IMR-90 (cell line): ENCODE measurements around the gene PARD3. TPM values are rescaled to one million over a fixed set of nuclear protein-coding genes. Genes with fewer than 3 reads are reported as not detected.

Experiments
- ATAC-seq: fragments of 200-7000 bp; cut with Tn5 transposase; 2 replicates; pipeline ENCODE4 v1.9.1; 2020; ENCODE audit warnings: low read depth, mild to moderate bottlenecking, moderate library complexity
- BruUV-seq: library from RNA; stranded (reverse); fragments of 400-500 nt; replicated peaks from 2 replicates; lab custom pipeline; 2021; lab: Mats Ljungman, UMichigan
- CTCF ChIA-PET: fragments of 300-600 bp; formaldehyde crosslinking; extraction: SDS; loops from one replicate; lab custom pipeline; 2021; ENCODE audit warnings: antibody characterized with exemption; lab: Yijun Ruan, JAX
- POLR2A ChIA-PET: fragments of 300-600 bp; sonication (Branson Sonifier 250); formaldehyde crosslinking; loops from one replicate; lab custom pipeline; 2022; ENCODE audit warnings: antibody characterized with exemption; ENCODE audit not compliant: unreplicated experiment; lab: Charles Lee
- DNase-seq: peaks from one replicate; pipeline ENCODE4 v3.0.0; 2013
- H2AFZ ChIP-seq: replicated peaks from 2 replicates; pipeline ENCODE3; 2013; ENCODE audit warnings: low read length, mild to moderate bottlenecking; ENCODE audit not compliant: poor library complexity
- H2AK5ac ChIP-seq: 2 replicates; pipeline ENCODE4 v1.6.1; 2013; ENCODE audit warnings: low read depth, low read length, inconsistent platforms
- H2AK9ac ChIP-seq: replicated peaks from 2 replicates; pipeline ENCODE3; 2013; ENCODE audit warnings: mild to moderate bottlenecking, low read depth, low read length, moderate library complexity; ENCODE audit not compliant: poor library complexity
- H2BK120ac ChIP-seq: 2 replicates; pipeline ENCODE4 v1.6.1; 2013; ENCODE audit warnings: low read depth, low read length, inconsistent platforms
- H2BK15ac ChIP-seq: 3 replicates; pipeline ENCODE4 v1.6.1; 2013; ENCODE audit warnings: low read depth, low read length, inconsistent platforms
- H2BK20ac ChIP-seq: 2 replicates; pipeline ENCODE4 v1.6.1; 2013; ENCODE audit warnings: low read depth, mild to moderate bottlenecking, inconsistent platforms, low read length, moderate library complexity
- H2BK5ac ChIP-seq: 2 replicates; pipeline ENCODE4 v1.6.1; 2013; ENCODE audit warnings: mild to moderate bottlenecking, low read depth, low read length, inconsistent platforms; ENCODE audit not compliant: poor library complexity, severe bottlenecking
- H3K14ac ChIP-seq: replicated peaks from 2 replicates; pipeline ENCODE4 v1.6.1; 2013; ENCODE audit warnings: low read depth, low read length, inconsistent platforms
- H3K18ac ChIP-seq: 2 replicates; pipeline ENCODE4 v1.6.1; 2013; ENCODE audit warnings: low read depth, low read length, control low read depth
- H3K23ac ChIP-seq: 2 replicates; pipeline ENCODE4 v1.6.1; 2013; ENCODE audit warnings: low read depth, low read length, inconsistent platforms
- H3K27ac ChIP-seq: 2 replicates; pipeline ENCODE4 v1.5.1; 2013; ENCODE audit warnings: mild to moderate bottlenecking, control low read depth, low read length; ENCODE audit not compliant: insufficient read depth
- H3K27me3 ChIP-seq: 2 replicates; pipeline ENCODE4 v1.6.1; 2013; ENCODE audit warnings: low read length; ENCODE audit not compliant: control insufficient read depth, insufficient read depth
- H3K36me3 ChIP-seq: 2 replicates; pipeline ENCODE4 v1.6.1; 2013; ENCODE audit warnings: low read length, mixed read lengths; ENCODE audit not compliant: control insufficient read depth, insufficient read depth
- H3K4ac ChIP-seq: 2 replicates; pipeline ENCODE4 v1.6.1; 2013; ENCODE audit warnings: low read depth, low read length, inconsistent platforms
- H3K4me1 ChIP-seq: 2 replicates; pipeline ENCODE4 v1.6.1; 2013; ENCODE audit warnings: low read length, mixed read lengths; ENCODE audit not compliant: control insufficient read depth, insufficient read depth
- H3K4me2 ChIP-seq: 2 replicates; pipeline ENCODE4 v1.6.1; 2013; ENCODE audit warnings: low read depth, mild to moderate bottlenecking, control low read depth, low read length, moderate library complexity
- H3K4me3 ChIP-seq: 2 replicates; pipeline ENCODE4 v1.5.1; 2013; ENCODE audit warnings: low read depth, mild to moderate bottlenecking, control low read depth, low read length, moderate library complexity; ENCODE audit not compliant: insufficient read depth
- H3K56ac ChIP-seq: 2 replicates; pipeline ENCODE4 v1.6.1; 2013; ENCODE audit warnings: low read length, inconsistent platforms; ENCODE audit not compliant: insufficient read depth; ENCODE audit errors: extremely low read depth
- H3K79me1 ChIP-seq, 2 experiments: 2 replicates each; pipeline ENCODE4 v1.6.1; 2013; ENCODE audit warnings: low read length in 2 of 2, inconsistent platforms in 1 of 2, low read depth in 1 of 2
- H3K9ac ChIP-seq: 2 replicates; pipeline ENCODE4 v1.6.1; 2013; ENCODE audit warnings: low read depth, low read length, control low read depth
- H3K9me1 ChIP-seq: 2 replicates; pipeline ENCODE4 v1.6.1; 2013; ENCODE audit warnings: low read length, inconsistent platforms; ENCODE audit not compliant: insufficient read depth
- H3K9me3 ChIP-seq: 2 replicates; pipeline ENCODE4 v1.6.1; 2013; ENCODE audit warnings: low read length; ENCODE audit not compliant: control insufficient read depth, insufficient read depth
- H4K20me1 ChIP-seq: 2 replicates; pipeline ENCODE4 v1.6.1; 2013; ENCODE audit warnings: low read length, inconsistent platforms; ENCODE audit not compliant: insufficient read depth
- H4K5ac ChIP-seq: 2 replicates; pipeline ENCODE4 v1.6.1; 2013; ENCODE audit warnings: mild to moderate bottlenecking, low read depth, low read length, control low read depth
- H4K8ac ChIP-seq, 2 experiments: 2 replicates each; pipeline ENCODE4 v1.6.1; 2013; ENCODE audit warnings: low read depth in 2 of 2, low read length in 2 of 2, control low read depth in 1 of 2, inconsistent platforms in 1 of 2
- H4K91ac ChIP-seq: 2 replicates; pipeline ENCODE4 v1.6.1; 2013; ENCODE audit warnings: low read depth, low read length, inconsistent platforms; ENCODE audit not compliant: insufficient read depth
- BHLHE40 ChIP-seq: fragments of 150-350 bp; IDR thresholded peaks from 2 replicates; pipeline ENCODE4 v1.6.1; 2016; ENCODE audit warnings: mild to moderate bottlenecking, low read depth, low read length
- CEBPB ChIP-seq: IDR thresholded peaks from 2 replicates; pipeline ENCODE4 v1.6.1; 2012; ENCODE audit warnings: low read depth, low read length, improper control_type of control experiment
- CHD1 ChIP-seq: IDR thresholded peaks from 2 replicates; pipeline ENCODE4 v1.6.1; 2012; ENCODE audit warnings: low read depth, low read length, improper control_type of control experiment
- CTCF ChIP-seq: conservative IDR thresholded peaks from 2 replicates; pipeline ENCODE4 v1.5.1; 2012; ENCODE audit warnings: mild to moderate bottlenecking, low read depth, low read length, improper control_type of control experiment
- FOS ChIP-seq: fragments of 150-350 bp; IDR thresholded peaks from 2 replicates; pipeline ENCODE4 v1.6.1; 2016; ENCODE audit warnings: low read depth, low read length
- MAZ ChIP-seq: IDR thresholded peaks from 2 replicates; pipeline ENCODE4 v1.6.1; 2012; ENCODE audit warnings: low read depth, mild to moderate bottlenecking, low read length, improper control_type of control experiment, moderate library complexity, borderline replicate concordance
- MXI1 ChIP-seq: IDR thresholded peaks from 2 replicates; pipeline ENCODE4 v1.6.1; 2012; ENCODE audit warnings: low read depth, mild to moderate bottlenecking, low read length, moderate library complexity, borderline replicate concordance
- POLR2A ChIP-seq: IDR thresholded peaks from 2 replicates; pipeline ENCODE4 v1.6.1; 2012; ENCODE audit warnings: mild to moderate bottlenecking, low read depth, low read length
- RCOR1 ChIP-seq: IDR thresholded peaks from 2 replicates; pipeline ENCODE4 v1.6.1; 2012; ENCODE audit warnings: mild to moderate bottlenecking, low read length, improper control_type of control experiment; ENCODE audit not compliant: insufficient replicate concordance
- SMC3 ChIP-seq: fragments of 150-350 bp; IDR thresholded peaks from 2 replicates; pipeline ENCODE4 v1.6.1; 2016; ENCODE audit warnings: low read depth, mild to moderate bottlenecking, antibody characterized with exemption, low read length, moderate library complexity
- USF2 ChIP-seq: fragments of 150-350 bp; IDR thresholded peaks from 2 replicates; pipeline ENCODE4 v1.6.1; 2017; ENCODE audit warnings: mild to moderate bottlenecking, antibody characterized with exemption, low read length, low read depth
- WGBS, 2 experiments: methylation state at CpG; one replicate each; pipeline versions ENCODE4 v1.1.5 to v1.1.7; 2013; ENCODE audit warnings: missing lambda C conversion rate in 2 of 2; ENCODE audit not compliant: insufficient read length in 1 of 2; ENCODE audit errors: extremely low coverage in 2 of 2; 5-methylcytosine and 5-hydroxymethylcytosine counted together
- dilution Hi-C: fragments of 300-500 bp; cut with HindIII; formaldehyde crosslinking; loops from one replicate; pipeline ENCODE4 v1.14.3; 2018; ENCODE audit warnings: low sequenced_read_pairs; ENCODE audit not compliant: unreplicated experiment
- in situ Hi-C: fragments of 300-500 bp; cut with MboI; formaldehyde crosslinking; loops from 3 replicates; pipeline ENCODE4 v1.14.3; 2019; ENCODE audit warnings: low sequenced_read_pairs, inconsistent platforms, mixed read lengths
- intact Hi-C: fragments of 100-400 bp; cut with micrococcal nuclease; formaldehyde crosslinking; loops from 2 replicates; pipeline ENCODE4 v1.10.0; 2022
- polyA plus RNA-seq, 3 experiments: library from polyadenylated mRNA; depleted of rRNA; stranded (reverse); fragments of >200 nt; gene quantifications; 2 replicates each; pipeline ENCODE4 v1.2.3, GENCODE V29; 2012; ENCODE audit warnings: low replicate concordance in 1 of 3
- total RNA-seq: library from RNA; depleted of rRNA; stranded (reverse); fragments of >200 nt; gene quantifications from 2 replicates; pipeline ENCODE4 v1.2.3, GENCODE V29; 2012

The PARD3 gene
- total and polyA plus RNA-seq, 2 of the 4 experiments (the other 2 are of a cell fraction), result 14.6 to 37.5 TPM

- H2AK9ac ChIP-seq, result no peak overlapping the region
- H3K4me3 ChIP-seq, result no peak overlapping the region
- peaks cover 7% of the 10 kb centered on the region; the same call in 1 of the 2 replicates for H4K20me1 ChIP-seq
- H3K23ac ChIP-seq, result no peak overlapping the region
- no peak overlapping the region for H2BK15ac ChIP-seq
- in situ Hi-C loops, result no loop called here
- H3K14ac ChIP-seq, result 0 out of 2 replicates have a peak overlapping the region, but pooled peaks have one; percentile 19
- dilution Hi-C loops, result no loop called here
- H3K9me1 ChIP-seq, result peaks cover 7% of the 10 kb centered on the region
- no peak overlapping the region for H3K18ac ChIP-seq
- BruUV-seq, result no TSS peak
- no peak overlapping the region for H3K56ac ChIP-seq
- ATAC-seq, result no peak
- no peaks in the 10 kb centered on the region for H3K36me3 ChIP-seq
- no peak overlapping the region for H2BK5ac ChIP-seq
- H2BK20ac ChIP-seq, result no peak overlapping the region
- no peak overlapping the region for H3K4ac ChIP-seq
- peaks cover 0 to 11% of the 10 kb centered on the region in 2 experiments; a peak in 2 of 4 replicates for H3K79me1 ChIP-seq
- WGBS, 2 experiments, result no CpG with 5 or more reads among the region's 4 CpGs
- no peaks in the 10 kb centered on the region for H3K27me3 ChIP-seq
- peaks cover 9% of the 10 kb centered on the region for H3K4me1 ChIP-seq
- no peak overlapping the region for H4K8ac ChIP-seq
- TF ChIP-seq CEBPB (no peak), CTCF (no peak), BHLHE40 (no peak), MAZ (no peak), USF2 (no peak), CHD1 (no peak), POLR2A (no peak), RCOR1 (no peak), FOS (no peak), SMC3 (no peak), MXI1 (no peak)
- no peak overlapping the region for H2AK5ac ChIP-seq
- ChIA-PET CTCF (no interaction called here), POLR2A (no interaction called here)
- intact Hi-C loops, result loop anchor here (1.0 to 2.0 kb wide), 2 partner anchors 14 to 1076 kb away; no protein-coding TSS in a partner anchor
- DNase-seq, result no peak
- no peak overlapping the region for H4K5ac ChIP-seq
- no peak overlapping the region for H3K27ac ChIP-seq
- H2BK120ac ChIP-seq, result no peak overlapping the region
- H3K9ac ChIP-seq, result no peak overlapping the region
- H2AFZ ChIP-seq, result peak overlapping the region; percentile 53
- no peaks in the 10 kb centered on the region for H3K9me3 ChIP-seq
- no peak overlapping the region for H4K91ac ChIP-seq
- H3K4me2 ChIP-seq, result no peak overlapping the region
Observed at GRCh38 chr10:34406463-34407323, 408.4 kb downstream of the PARD3 start.
